HG02981 (cell line): ENCODE results near the gene SLPI.
A peak's percentile ranks its signal among the peaks of the same experiment; 100 is the strongest.

Experiments
- ATAC-seq: cut with Tn5 transposase; IDR thresholded peaks from one replicate; pipeline ENCODE4 v1.9.1; 2021; ENCODE audit warnings: mild to moderate bottlenecking, moderate library complexity; ENCODE audit not compliant: unreplicated experiment

SLPI gene, protein sequence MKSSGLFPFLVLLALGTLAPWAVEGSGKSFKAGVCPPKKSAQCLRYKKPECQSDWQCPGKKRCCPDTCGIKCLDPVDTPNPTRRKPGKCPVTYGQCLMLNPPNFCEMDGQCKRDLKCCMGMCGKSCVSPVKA

DNA sequence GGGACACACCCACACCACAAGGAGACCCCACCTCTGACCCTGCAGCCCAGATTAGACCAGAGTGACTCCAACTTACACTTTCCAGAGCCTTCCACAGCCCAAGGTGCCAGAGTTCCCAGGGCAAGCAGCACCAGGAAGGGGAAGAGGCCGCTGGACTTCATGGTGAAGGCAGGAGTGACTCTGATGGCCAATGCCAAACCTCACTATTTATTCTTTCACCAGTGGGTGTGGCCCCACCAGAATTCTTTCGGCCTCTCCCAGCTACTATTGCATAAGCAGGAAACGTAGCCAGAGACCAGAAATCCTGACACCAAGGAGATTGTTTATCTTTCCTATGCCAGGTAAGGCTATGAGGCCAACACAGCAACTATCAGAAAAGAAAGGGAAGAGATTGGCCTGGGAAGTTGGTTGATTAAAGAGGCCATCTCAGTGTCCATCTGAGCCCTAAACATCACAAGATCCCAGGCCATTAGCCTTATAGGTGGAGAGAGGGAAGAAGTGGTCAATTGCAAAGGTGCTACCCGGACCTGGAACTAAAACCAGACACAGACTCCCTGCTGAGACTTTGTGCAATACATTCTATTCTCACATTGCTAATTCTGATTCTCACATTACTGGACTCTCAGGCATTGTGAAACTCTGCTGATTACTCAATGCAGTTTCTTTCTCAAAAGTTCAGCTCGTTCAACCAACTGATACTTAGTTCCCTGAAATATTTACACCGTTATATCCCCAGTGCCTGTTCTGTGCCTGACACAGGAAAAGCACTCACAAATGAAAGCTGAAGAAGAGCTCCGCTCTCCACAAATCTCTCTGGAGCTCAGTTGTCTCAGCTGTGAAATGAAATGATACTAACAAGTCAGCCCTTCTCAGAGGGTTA, at the start of gene SLPI:
Gene SLPI (minus strand): TSS at position 182 of the 880 bp plus-strand sequence. CDS start 21 bp downstream, at position 161.
- no peak for ATAC-seq

DNA sequence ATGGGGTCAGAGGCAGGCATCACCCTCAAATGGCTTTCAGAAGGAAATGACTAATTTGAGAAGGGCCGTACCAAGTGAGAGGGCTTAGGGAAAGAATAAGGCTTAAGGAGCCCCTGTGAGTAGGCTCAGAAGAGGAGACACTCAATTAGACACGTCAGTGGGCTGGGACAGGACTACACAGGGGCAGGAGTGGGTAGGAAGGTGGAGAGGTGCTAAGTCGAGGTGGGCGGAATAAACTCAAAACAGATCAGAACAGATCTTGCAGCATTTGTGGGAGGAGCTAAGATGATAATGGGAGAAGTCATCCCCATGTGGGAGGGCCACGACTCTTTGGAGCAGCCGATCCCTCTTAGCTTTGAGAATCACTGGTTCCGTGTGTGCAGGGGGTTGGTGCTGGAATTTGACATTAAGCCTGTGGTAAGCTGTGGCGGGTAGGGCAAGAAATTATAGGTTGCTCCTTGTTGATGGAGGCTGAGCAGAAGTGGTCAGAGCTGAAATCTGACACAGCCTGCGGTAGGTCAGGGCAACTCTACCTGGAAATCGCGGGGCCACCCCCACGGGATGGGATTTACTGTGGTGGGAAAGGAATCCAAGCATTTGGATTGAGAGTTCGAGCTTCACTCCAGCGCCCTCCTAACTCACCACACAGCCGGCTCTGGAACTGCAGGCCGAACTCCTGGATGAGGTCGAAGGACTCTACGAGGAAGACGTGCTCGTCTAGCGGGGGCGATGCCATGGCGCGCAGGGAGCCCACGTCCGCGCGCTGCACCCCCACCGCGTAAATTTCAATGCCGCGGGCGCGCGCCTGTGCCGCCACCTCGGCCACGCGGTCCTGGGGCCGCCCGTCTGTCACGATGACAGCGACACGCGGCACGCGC, 49.5 kb upstream of the SLPI start:
- no peak for ATAC-seq

DNA sequence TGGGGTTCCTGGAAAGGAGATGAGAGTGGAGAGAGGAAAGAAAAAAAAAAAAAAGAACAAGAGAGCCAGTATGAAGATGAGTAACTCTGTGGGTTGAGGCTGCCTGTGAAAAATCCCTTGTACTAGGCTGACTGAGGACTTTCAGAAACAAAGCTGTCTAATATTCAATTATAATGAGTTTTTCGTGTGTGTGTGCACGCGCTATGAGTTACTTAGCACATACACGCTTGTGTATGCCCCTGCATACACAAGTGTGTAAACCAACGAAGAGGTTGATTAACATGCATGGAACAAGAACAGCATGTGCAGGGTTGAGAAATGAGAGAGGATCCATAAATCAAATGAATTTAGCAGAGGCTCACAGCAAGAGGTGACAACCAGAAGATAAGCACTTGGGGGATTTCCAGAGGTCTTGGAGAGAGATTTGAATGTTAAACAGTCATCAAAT, 47.5 kb upstream of the SLPI start:
- no peak for ATAC-seq

GRCh38 chr20:45300961-45301360, 46.6 kb upstream of the SLPI start:
- peak; percentile 67 for ATAC-seq

GRCh38 chr20:45299786-45300185, 45.4 kb upstream of the SLPI start:
- ATAC-seq: no peak

DNA sequence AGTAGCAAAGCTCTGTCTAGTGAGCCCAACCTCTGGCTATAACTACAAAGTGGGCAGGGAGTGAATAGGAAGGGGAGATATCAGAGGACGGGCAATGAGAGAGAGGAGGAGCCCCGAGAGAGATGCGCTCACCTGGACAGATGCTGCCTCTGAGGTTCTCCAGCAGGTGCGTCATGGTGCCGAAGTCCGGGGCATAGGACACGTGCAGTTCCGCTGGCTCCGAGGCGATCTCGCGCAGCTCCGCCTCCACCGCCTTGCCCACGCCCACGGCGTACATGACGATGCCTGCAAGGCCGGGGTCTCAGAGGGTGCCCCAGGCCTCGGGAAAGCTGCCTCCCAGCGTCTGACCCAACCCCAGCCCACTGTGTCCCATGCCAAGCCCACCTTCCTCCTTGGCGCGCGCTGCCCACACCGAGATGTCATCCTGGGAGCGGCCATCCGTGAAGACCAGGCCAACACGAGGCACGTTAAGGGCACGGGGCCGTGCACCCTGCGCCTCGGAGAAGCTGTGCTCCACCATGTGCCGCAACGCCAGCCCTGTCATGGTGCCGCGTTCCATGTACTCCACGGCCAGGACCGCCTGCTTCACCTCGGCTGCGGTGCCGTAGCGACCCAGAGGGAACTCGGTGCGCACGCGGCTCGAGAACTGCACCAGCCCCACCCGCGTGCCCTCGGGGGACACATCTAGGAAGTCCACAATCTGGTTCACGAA, 43.6 kb upstream of the SLPI start:
- no peak for ATAC-seq

GRCh38 chr20:45294659-45295058, 40.3 kb upstream of the SLPI start:
- no peak for ATAC-seq

- ATAC-seq: no peak
These were observed 39.6 kb upstream of the SLPI start for GRCh38 chr20:45294003-45294368.

- peak; percentile 58 for ATAC-seq
These were observed 39.0 kb upstream of the SLPI start for GRCh38 chr20:45293041-45294002.

GRCh38 chr20:45292343-45292742, 38.0 kb upstream of the SLPI start:
- no peak for ATAC-seq

DNA sequence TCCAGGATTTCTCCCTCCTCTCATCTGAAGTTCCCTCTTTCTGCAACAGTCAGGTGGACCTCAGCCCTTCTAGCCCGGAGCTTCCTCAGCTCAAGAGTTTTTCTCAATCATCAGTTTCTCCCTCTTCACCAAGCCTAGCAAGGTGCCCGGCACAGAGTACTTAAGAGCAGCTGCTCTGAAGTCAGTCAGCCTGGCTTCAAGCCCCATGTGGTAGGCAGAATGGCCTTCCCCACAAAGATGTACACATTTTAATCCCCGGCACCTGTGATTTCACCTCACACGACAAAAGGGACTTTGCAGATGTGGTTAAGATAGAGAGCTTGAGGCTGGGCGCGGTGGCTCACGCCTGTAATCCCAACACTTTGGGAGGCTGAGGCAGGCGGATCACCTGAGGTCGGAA, 37.2 kb upstream of the SLPI start:
- no peak for ATAC-seq

- no peak for ATAC-seq
These were observed 36.5 kb upstream of the SLPI start for GRCh38 chr20:45290677-45291355.

- ATAC-seq: no peak
These were observed 35.7 kb upstream of the SLPI start for GRCh38 chr20:45289942-45290676.

- ATAC-seq: no peak
These were observed 34.5 kb upstream of the SLPI start for GRCh38 chr20:45288860-45289259.

DNA sequence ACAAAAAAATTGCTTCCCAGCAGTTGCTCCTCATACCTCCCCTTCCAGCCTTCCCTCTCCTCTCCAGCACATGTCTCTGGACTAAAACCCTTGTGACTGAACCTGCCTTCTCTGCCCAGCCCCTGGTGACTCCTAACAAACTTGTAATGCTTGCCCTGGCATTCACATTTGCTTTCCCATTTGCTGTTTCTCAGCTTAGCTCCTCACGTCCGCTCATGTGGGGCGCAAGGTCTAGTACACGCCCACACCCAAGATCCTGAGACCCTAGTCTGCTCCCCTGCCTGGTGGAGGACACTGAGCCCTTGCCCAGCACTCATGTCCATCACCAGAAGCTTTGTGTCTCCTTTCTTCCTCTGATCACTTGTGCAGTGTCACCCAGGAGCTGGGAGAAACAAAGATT, 34.0 kb upstream of the SLPI start:
- no peak for ATAC-seq

- no peak for ATAC-seq
These were observed 29.2 kb upstream of the SLPI start for GRCh38 chr20:45283551-45284057.

DNA sequence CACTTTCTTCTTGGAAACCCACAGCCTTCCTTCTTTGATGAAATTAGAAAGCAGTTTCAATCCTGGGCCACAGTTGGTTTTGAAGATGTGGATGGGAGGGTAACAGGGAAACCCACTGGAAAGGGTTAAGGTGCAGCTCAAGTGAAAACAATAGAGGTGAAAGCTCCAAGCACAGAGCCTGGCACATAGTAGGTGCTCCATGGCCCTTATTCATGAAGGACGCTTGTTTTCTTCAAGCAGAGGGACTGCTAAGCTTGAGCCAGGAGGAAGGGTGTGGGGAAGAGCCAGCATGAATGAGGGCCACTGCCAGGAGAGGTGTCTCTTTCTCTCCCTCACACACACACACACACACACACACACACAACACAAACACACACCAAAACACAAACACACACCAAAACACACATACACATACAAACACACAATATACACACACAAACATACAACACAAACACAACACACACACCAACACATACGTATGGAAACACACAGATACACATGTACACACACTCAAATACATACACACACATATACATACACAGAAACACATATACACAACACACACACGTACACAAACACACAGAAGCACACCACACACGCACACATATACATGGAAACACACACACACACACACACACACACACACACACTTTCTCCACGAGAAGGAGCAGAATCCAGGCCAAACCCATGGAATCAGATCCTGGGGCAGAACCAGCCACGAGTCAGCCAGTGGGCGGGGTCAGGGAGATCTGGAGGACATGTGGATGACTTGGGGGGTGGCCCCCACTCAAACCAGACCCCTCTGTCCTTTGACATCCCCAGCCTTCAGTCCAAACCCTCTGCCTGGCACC, 28.6 kb upstream of the SLPI start:
- ATAC-seq: no peak
